ENCODE data around the gene AKR1C2.
"Not testable (repeated sequence)": the region's sequence is repeated elsewhere in the genome, so short reads cannot be mapped to it uniquely, and the experiment has no call there.

The AKR1C2 gene

DNA sequence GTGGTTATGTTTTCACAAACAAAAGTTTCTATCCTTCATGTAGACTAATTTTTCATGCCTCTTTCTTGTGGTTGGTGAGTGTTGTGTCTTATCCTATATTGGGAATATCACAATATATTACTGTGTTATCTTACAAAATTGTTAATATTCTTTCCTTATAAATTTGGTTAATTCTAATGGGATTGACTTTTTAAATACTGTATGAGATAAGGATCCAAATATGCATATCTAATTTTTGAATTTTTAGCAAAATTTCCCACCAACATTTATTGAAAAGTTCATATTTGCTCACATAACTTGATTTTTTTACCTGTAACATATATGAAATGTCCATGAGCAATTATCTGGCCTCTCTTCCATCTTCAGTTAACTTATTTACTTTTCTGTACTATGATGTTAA lies 29.3 kb downstream of the AKR1C2 start:
- DNase-seq; H3K36me3 ChIP-seq (ENCODE audit: control insufficient read depth, insufficient read depth, low read length): not testable (repeated sequence)

DNA sequence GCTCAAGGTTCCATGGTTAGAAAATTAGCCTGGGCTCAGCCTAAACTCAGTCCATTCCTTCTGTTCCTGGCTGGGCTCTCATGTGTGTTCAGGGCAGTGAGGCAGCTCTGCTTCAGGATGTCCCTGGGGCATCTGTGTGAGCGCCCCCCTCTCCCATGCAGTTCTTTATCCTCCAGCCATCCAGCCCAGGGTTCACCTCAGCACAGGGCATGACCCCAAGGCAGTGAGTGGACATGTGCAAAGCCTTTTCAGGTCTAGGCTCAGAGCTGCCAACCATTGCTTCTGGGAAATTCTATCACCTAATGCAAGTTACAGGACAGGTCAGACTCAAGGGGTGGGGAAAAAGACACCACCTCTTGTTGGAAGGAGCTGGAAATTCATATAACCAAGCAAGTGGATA lies 30.4 kb downstream of the AKR1C2 start:
- not testable (repeated sequence) for H3K4me1 ChIP-seq (ENCODE audit: control insufficient read depth, low read depth, low read length); H4K8ac ChIP-seq (ENCODE audit: low read depth, low read length); H2BK120ac ChIP-seq (ENCODE audit: low read depth, low read length); H3K27ac ChIP-seq (ENCODE audit: low read depth, low read length); H2BK15ac ChIP-seq (replicated peaks; ENCODE audit: low read depth); H3K79me2 ChIP-seq (ENCODE audit: control insufficient read depth, insufficient read depth, low read length); H3K18ac ChIP-seq (ENCODE audit: low read length); H3K23ac ChIP-seq (ENCODE audit: low read length); H3K9ac ChIP-seq (ENCODE audit: low read length); H3K4ac ChIP-seq (ENCODE audit: low read depth, low read length); H3K27me3 ChIP-seq (ENCODE audit: insufficient read depth, low read length, poor library complexity); H3K79me1 ChIP-seq (ENCODE audit: low read length); H2AK5ac ChIP-seq (ENCODE audit: low read length); H3K36me3 ChIP-seq (ENCODE audit: control insufficient read depth, insufficient read depth, low read length); H3K4me3 ChIP-seq (ENCODE audit: low read length); H3K56ac ChIP-seq (ENCODE audit: low read length); H4K5ac ChIP-seq (ENCODE audit: low read length); H2BK5ac ChIP-seq (ENCODE audit: low read length); DNase-seq; H3K4me2 ChIP-seq (ENCODE audit: low read length)
- no CpG with 5 or more reads among the region's 1 CpG for WGBS (ENCODE audit: extremely low coverage, insufficient coverage, low lambda C conversion rate)

More for the DNA sequence above, 29.3 kb downstream of the AKR1C2 start:
- not testable (repeated sequence) for H3K79me1 ChIP-seq (ENCODE audit: low read length); H3K56ac ChIP-seq (ENCODE audit: low read length); H2BK15ac ChIP-seq (replicated peaks; ENCODE audit: low read depth); H3K79me2 ChIP-seq (ENCODE audit: control insufficient read depth, insufficient read depth, low read length); H2BK120ac ChIP-seq (ENCODE audit: low read depth, low read length); H3K9ac ChIP-seq (ENCODE audit: low read length); H3K23ac ChIP-seq (ENCODE audit: low read length); H4K5ac ChIP-seq (ENCODE audit: low read length); H2AK5ac ChIP-seq (ENCODE audit: low read length); H3K4me2 ChIP-seq (ENCODE audit: low read length); H3K27ac ChIP-seq (ENCODE audit: low read depth, low read length); H2BK5ac ChIP-seq (ENCODE audit: low read length); H3K4ac ChIP-seq (ENCODE audit: low read depth, low read length); H3K18ac ChIP-seq (ENCODE audit: low read length); H3K27me3 ChIP-seq (ENCODE audit: insufficient read depth, low read length, poor library complexity); H4K8ac ChIP-seq (ENCODE audit: low read depth, low read length); H3K4me1 ChIP-seq (ENCODE audit: control insufficient read depth, low read depth, low read length); H3K4me3 ChIP-seq (ENCODE audit: low read length)

DNA sequence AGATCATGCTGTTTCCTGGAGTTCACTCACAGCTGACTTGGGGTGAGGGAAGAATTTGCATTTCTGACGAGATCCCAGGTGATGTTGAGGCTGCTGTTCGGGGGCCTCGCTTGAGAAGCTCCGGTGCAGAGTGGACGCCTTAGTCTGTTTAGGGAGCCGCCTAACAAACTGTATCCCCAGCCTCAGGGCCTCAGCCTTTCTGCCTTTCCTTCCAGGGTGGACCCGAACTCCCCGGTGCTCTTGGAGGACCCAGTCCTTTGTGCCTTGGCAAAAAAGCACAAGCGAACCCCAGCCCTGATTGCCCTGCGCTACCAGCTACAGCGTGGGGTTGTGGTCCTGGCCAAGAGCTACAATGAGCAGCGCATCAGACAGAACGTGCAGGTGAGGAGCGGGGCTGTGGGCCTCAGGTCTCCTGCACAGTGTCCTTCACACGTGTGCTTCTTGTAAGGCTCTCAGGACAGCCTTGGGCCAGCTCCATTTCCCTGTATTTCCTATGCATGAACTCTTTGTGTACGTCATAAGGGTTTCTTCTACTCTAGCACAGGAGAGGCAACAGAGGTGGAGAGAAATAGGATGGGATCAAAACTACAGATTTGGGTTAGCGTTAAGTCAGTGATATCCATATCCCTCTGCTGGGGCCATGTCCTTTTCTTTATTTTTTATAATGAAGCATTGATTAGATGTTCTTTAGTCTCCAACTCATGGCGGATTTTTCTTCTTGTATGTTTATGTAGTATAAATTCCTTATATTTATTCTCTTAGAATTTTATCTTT lies 31.1 kb downstream of the AKR1C2 start:
- H3K79me1 ChIP-seq (ENCODE audit: low read length); H3K27ac ChIP-seq (ENCODE audit: low read depth, low read length); H3K9ac ChIP-seq (ENCODE audit: low read length); H3K4me2 ChIP-seq (ENCODE audit: low read length); H3K4ac ChIP-seq (ENCODE audit: low read depth, low read length); H3K4me1 ChIP-seq (ENCODE audit: control insufficient read depth, low read depth, low read length); H3K18ac ChIP-seq (ENCODE audit: low read length); H4K8ac ChIP-seq (ENCODE audit: low read depth, low read length); H3K36me3 ChIP-seq (ENCODE audit: control insufficient read depth, insufficient read depth, low read length); H2BK120ac ChIP-seq (ENCODE audit: low read depth, low read length); H3K27me3 ChIP-seq (ENCODE audit: insufficient read depth, low read length, poor library complexity); H3K56ac ChIP-seq (ENCODE audit: low read length); H2AK5ac ChIP-seq (ENCODE audit: low read length); H3K23ac ChIP-seq (ENCODE audit: low read length); H3K4me3 ChIP-seq (ENCODE audit: low read length); H2BK5ac ChIP-seq (ENCODE audit: low read length); H2BK15ac ChIP-seq (replicated peaks; ENCODE audit: low read depth); DNase-seq; H4K5ac ChIP-seq (ENCODE audit: low read length); H3K79me2 ChIP-seq (ENCODE audit: control insufficient read depth, insufficient read depth, low read length): not testable (repeated sequence)
- WGBS (ENCODE audit: extremely low coverage, insufficient coverage, low lambda C conversion rate), result no CpG with 5 or more reads among the region's 18 CpGs

DNA sequence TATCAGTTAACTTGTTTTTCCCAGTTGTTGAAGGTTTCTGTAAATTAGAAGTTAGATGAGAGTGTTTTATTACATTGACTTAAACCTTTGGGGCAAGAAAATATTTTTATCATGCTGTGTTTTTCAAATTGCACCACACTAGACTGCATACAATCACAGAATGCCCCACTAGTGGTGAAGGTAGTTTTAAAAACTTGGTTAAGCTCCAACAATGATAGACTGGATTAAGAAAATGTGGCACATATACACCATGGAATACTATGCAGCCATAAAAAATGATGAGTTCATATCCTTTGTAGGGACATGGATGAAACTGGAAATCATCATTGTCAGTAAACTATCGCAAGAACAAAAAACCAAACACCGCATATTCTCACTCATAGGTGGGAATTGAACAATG lies 33.3 kb downstream of the AKR1C2 start:
- H3K9ac ChIP-seq (ENCODE audit: low read length); H3K4me1 ChIP-seq (ENCODE audit: control insufficient read depth, low read depth, low read length); H3K4ac ChIP-seq (ENCODE audit: low read depth, low read length); H3K27me3 ChIP-seq (ENCODE audit: insufficient read depth, low read length, poor library complexity); H3K18ac ChIP-seq (ENCODE audit: low read length); H2BK5ac ChIP-seq (ENCODE audit: low read length); H2AK5ac ChIP-seq (ENCODE audit: low read length); H4K8ac ChIP-seq (ENCODE audit: low read depth, low read length); H2BK15ac ChIP-seq (replicated peaks; ENCODE audit: low read depth); DNase-seq; H3K4me3 ChIP-seq (ENCODE audit: low read length); H3K4me2 ChIP-seq (ENCODE audit: low read length); H2BK120ac ChIP-seq (ENCODE audit: low read depth, low read length); H3K23ac ChIP-seq (ENCODE audit: low read length); H3K79me2 ChIP-seq (ENCODE audit: control insufficient read depth, insufficient read depth, low read length); H4K5ac ChIP-seq (ENCODE audit: low read length); H3K36me3 ChIP-seq (ENCODE audit: control insufficient read depth, insufficient read depth, low read length); H3K56ac ChIP-seq (ENCODE audit: low read length); H3K27ac ChIP-seq (ENCODE audit: low read depth, low read length); H3K79me1 ChIP-seq (ENCODE audit: low read length): not testable (repeated sequence)
- no CpG with 5 or more reads among the region's 2 CpGs for WGBS (ENCODE audit: extremely low coverage, insufficient coverage, low lambda C conversion rate)

DNA sequence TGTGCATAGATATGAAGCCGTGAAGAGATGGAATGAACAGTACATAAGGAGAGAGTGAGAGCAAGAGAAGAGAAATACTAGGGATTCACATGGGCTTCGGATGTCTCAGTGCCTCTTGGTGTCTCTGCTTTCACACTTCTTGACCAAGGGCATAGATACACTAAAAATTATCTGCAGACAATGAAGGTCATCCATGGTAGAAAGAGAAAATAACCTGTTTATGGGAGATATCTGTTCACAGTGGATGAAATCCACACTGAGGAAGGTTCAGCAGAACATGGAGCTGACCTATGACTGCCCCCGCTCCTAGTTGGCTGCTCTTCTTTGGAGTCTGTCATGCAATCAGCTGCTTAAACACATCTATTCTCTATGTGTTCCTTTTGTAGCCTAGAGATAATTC lies 34.4 kb downstream of the AKR1C2 start:
- WGBS (ENCODE audit: extremely low coverage, insufficient coverage, low lambda C conversion rate), result no CpG with 5 or more reads among the region's 3 CpGs

DNA sequence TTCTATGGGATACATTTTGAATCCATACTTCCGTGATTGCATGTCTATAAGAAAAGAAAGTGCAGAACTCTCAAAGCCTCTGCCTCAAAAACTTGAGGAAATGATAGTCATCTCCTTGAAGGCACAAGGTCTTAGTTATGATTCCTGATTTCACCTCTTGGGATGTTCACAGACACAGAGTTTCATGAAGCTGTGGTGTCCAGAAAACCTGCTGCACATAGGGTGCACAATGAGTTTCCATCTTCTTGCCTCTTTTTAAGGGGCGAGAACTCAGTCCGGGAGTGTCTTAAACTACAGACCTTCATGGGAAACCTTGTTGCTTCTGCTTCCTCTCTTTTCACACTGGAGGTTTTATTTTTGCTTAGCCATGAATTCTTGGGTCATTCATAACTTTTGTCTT lies 36.5 kb downstream of the AKR1C2 start:
- not testable (repeated sequence) for H3K4ac ChIP-seq (ENCODE audit: low read depth, low read length); H3K23ac ChIP-seq (ENCODE audit: low read length); H3K27me3 ChIP-seq (ENCODE audit: insufficient read depth, low read length, poor library complexity); H3K4me2 ChIP-seq (ENCODE audit: low read length); H3K27ac ChIP-seq (ENCODE audit: low read depth, low read length); H2BK120ac ChIP-seq (ENCODE audit: low read depth, low read length); H3K79me1 ChIP-seq (ENCODE audit: low read length); H3K56ac ChIP-seq (ENCODE audit: low read length); H4K5ac ChIP-seq (ENCODE audit: low read length); DNase-seq; H3K36me3 ChIP-seq (ENCODE audit: control insufficient read depth, insufficient read depth, low read length); H3K9ac ChIP-seq (ENCODE audit: low read length); H2BK15ac ChIP-seq (replicated peaks; ENCODE audit: low read depth); H3K4me1 ChIP-seq (ENCODE audit: control insufficient read depth, low read depth, low read length); H3K18ac ChIP-seq (ENCODE audit: low read length); H3K4me3 ChIP-seq (ENCODE audit: low read length); H3K79me2 ChIP-seq (ENCODE audit: control insufficient read depth, insufficient read depth, low read length); H4K8ac ChIP-seq (ENCODE audit: low read depth, low read length); H2BK5ac ChIP-seq (ENCODE audit: low read length); H2AK5ac ChIP-seq (ENCODE audit: low read length)
- no CpG with 5 or more reads among the region's 3 CpGs for WGBS (ENCODE audit: extremely low coverage, insufficient coverage, low lambda C conversion rate)

More for the DNA sequence above, 34.4 kb downstream of the AKR1C2 start:
- H2AK5ac ChIP-seq (ENCODE audit: low read length); H3K9ac ChIP-seq (ENCODE audit: low read length); H3K79me1 ChIP-seq (ENCODE audit: low read length); DNase-seq; H3K56ac ChIP-seq (ENCODE audit: low read length); H3K18ac ChIP-seq (ENCODE audit: low read length); H3K4ac ChIP-seq (ENCODE audit: low read depth, low read length); H3K27me3 ChIP-seq (ENCODE audit: insufficient read depth, low read length, poor library complexity); H3K4me3 ChIP-seq (ENCODE audit: low read length); H3K27ac ChIP-seq (ENCODE audit: low read depth, low read length); H2BK15ac ChIP-seq (replicated peaks; ENCODE audit: low read depth); H3K4me2 ChIP-seq (ENCODE audit: low read length); H4K5ac ChIP-seq (ENCODE audit: low read length); H3K23ac ChIP-seq (ENCODE audit: low read length); H3K79me2 ChIP-seq (ENCODE audit: control insufficient read depth, insufficient read depth, low read length); H2BK120ac ChIP-seq (ENCODE audit: low read depth, low read length); H3K36me3 ChIP-seq (ENCODE audit: control insufficient read depth, insufficient read depth, low read length); H4K8ac ChIP-seq (ENCODE audit: low read depth, low read length); H2BK5ac ChIP-seq (ENCODE audit: low read length); H3K4me1 ChIP-seq (ENCODE audit: control insufficient read depth, low read depth, low read length): not testable (repeated sequence)
